Measurements from ENCODE around the gene LSM8. TPM values are rescaled to one million over a fixed set of nuclear protein-coding genes. Genes with fewer than 3 reads are reported as not detected.

The LSM8 gene
- total RNA-seq, 1 experiment from 2014 or later: 61.5 TPM

Other genes with a start within 250 kb of the LSM8 start
- gene ANKRD7, start 40.5 kb downstream of the LSM8 start, total RNA-seq (2021): 2.4 and 6.9 TPM in 2 replicates